HEK293 (cell line): Measurements from ENCODE around the gene DCAF6.

ENCODE experiments used
- EGR2 ChIP-seq: fragments of 450-650 bp; formaldehyde crosslinking; IDR thresholded peaks from 2 replicates; pipeline ENCODE4 v1.5.1; 2016; ENCODE audit warnings: low read depth, missing biosample characterization, missing genetic modification characterization
- KLF10 ChIP-seq: fragments of 450-650 bp; IDR thresholded peaks from 2 replicates; pipeline ENCODE4 v1.5.1; 2018; ENCODE audit warnings: missing biosample characterization, mild to moderate bottlenecking, missing genetic modification characterization
- MZF1 ChIP-seq: fragments of 450-650 bp; formaldehyde crosslinking; IDR thresholded peaks from 2 replicates; pipeline ENCODE4 v1.5.1; 2017; ENCODE audit warnings: missing biosample characterization, missing genetic modification characterization, borderline replicate concordance
- SCRT2 ChIP-seq: fragments of 450-650 bp; formaldehyde crosslinking; IDR thresholded peaks from 2 replicates; pipeline ENCODE4 v1.5.1; 2016; ENCODE audit warnings: missing biosample characterization, missing genetic modification characterization
- SP2 ChIP-seq: fragments of 450-650 bp; formaldehyde crosslinking; IDR thresholded peaks from 2 replicates; pipeline ENCODE4 v1.5.1; 2016; ENCODE audit warnings: missing biosample characterization, missing genetic modification characterization
- TRIM28 ChIP-seq: IDR thresholded peaks from 2 replicates; pipeline ENCODE4 v1.6.1; 2011; ENCODE audit warnings: low read length, control low read depth, borderline replicate concordance
- ZIC2 ChIP-seq: fragments of 450-650 bp; formaldehyde crosslinking; IDR thresholded peaks from 2 replicates; pipeline ENCODE4 v1.5.1; 2016; ENCODE audit warnings: missing biosample characterization, missing genetic modification characterization
- ZNF157 ChIP-seq: fragments of 450-650 bp; formaldehyde crosslinking; IDR thresholded peaks from 2 replicates; pipeline ENCODE4 v1.5.1; 2016; ENCODE audit warnings: missing biosample characterization, missing genetic modification characterization
- ZNF223 ChIP-seq: fragments of 450-650 bp; formaldehyde crosslinking; IDR thresholded peaks from 2 replicates; pipeline ENCODE4 v1.5.1; 2016; ENCODE audit warnings: missing biosample characterization, missing genetic modification characterization
- ZNF24 ChIP-seq: fragments of 450-650 bp; formaldehyde crosslinking; IDR thresholded peaks from 2 replicates; pipeline ENCODE4 v1.5.1; 2016; ENCODE audit warnings: missing biosample characterization, missing genetic modification characterization
- ZNF394 ChIP-seq: fragments of 450-650 bp; formaldehyde crosslinking; IDR thresholded peaks from 2 replicates; pipeline ENCODE4 v1.5.1; 2016; ENCODE audit warnings: missing biosample characterization, missing genetic modification characterization, mild to moderate bottlenecking, moderate library complexity, borderline replicate concordance
- ZNF473 ChIP-seq: fragments of 450-650 bp; formaldehyde crosslinking; IDR thresholded peaks from 2 replicates; pipeline ENCODE4 v1.5.1; 2017; ENCODE audit warnings: missing biosample characterization, missing genetic modification characterization
- ZNF596 ChIP-seq: fragments of 450-650 bp; IDR thresholded peaks from 2 replicates; pipeline ENCODE4 v1.5.0; 2018; ENCODE audit warnings: missing biosample characterization, mild to moderate bottlenecking, missing genetic modification characterization, moderate library complexity
- ZNF629 ChIP-seq: fragments of 450-650 bp; formaldehyde crosslinking; IDR thresholded peaks from 2 replicates; pipeline ENCODE4 v1.5.1; 2017; ENCODE audit warnings: missing biosample characterization, missing genetic modification characterization
- ZNF768 ChIP-seq: fragments of 450-650 bp; formaldehyde crosslinking; IDR thresholded peaks from 2 replicates; pipeline ENCODE4 v1.5.1; 2018; ENCODE audit warnings: missing biosample characterization, mild to moderate bottlenecking, missing genetic modification characterization
- ZNF785 ChIP-seq: fragments of 450-650 bp; formaldehyde crosslinking; IDR thresholded peaks from 2 replicates; pipeline ENCODE4 v1.5.1; 2016; ENCODE audit warnings: missing biosample characterization, missing genetic modification characterization
- ZSCAN16 ChIP-seq: fragments of 450-650 bp; formaldehyde crosslinking; IDR thresholded peaks from 2 replicates; pipeline ENCODE4 v1.5.1; 2016; ENCODE audit warnings: missing biosample characterization, missing genetic modification characterization
- ZXDB ChIP-seq: fragments of 450-650 bp; formaldehyde crosslinking; IDR thresholded peaks from 2 replicates; pipeline ENCODE4 v1.5.1; 2016; ENCODE audit warnings: missing biosample characterization, missing genetic modification characterization
- TF ChIP-seq, protein P1 (sequence below): fragments of 450-650 bp; formaldehyde crosslinking; IDR thresholded peaks from 2 replicates; pipeline ENCODE4 v1.5.1; 2016; ENCODE audit warnings: missing biosample characterization, missing genetic modification characterization, borderline replicate concordance
- TF ChIP-seq, protein P2 (sequence below): fragments of 450-650 bp; formaldehyde crosslinking; IDR thresholded peaks from 2 replicates; pipeline ENCODE4 v1.5.1; 2016; ENCODE audit warnings: missing biosample characterization, missing genetic modification characterization
- TF ChIP-seq, protein P3 (sequence below): fragments of 450-650 bp; formaldehyde crosslinking; IDR thresholded peaks from 2 replicates; pipeline ENCODE4 v1.5.1; 2017; ENCODE audit warnings: missing biosample characterization, mild to moderate bottlenecking, missing genetic modification characterization, moderate library complexity
- TF ChIP-seq, protein P4 (sequence below): fragments of 450-650 bp; formaldehyde crosslinking; IDR thresholded peaks from 2 replicates; pipeline ENCODE4 v1.5.1; 2016; ENCODE audit warnings: missing biosample characterization, missing genetic modification characterization
- TF ChIP-seq, protein P5 (sequence below): fragments of 450-650 bp; formaldehyde crosslinking; optimal IDR thresholded peaks from 2 replicates; pipeline ENCODE3; 2016; ENCODE audit warnings: missing biosample characterization, mild to moderate bottlenecking, missing genetic modification characterization
- TF ChIP-seq, protein P6 (sequence below): fragments of 450-650 bp; formaldehyde crosslinking; IDR thresholded peaks from 2 replicates; pipeline ENCODE4 v1.5.1; 2016; ENCODE audit warnings: missing biosample characterization, missing genetic modification characterization
- TF ChIP-seq, protein P7 (sequence below): fragments of 450-650 bp; formaldehyde crosslinking; IDR thresholded peaks from 2 replicates; pipeline ENCODE4 v1.5.1; 2016; ENCODE audit warnings: missing biosample characterization, missing genetic modification characterization

DCAF6 gene

DNA sequence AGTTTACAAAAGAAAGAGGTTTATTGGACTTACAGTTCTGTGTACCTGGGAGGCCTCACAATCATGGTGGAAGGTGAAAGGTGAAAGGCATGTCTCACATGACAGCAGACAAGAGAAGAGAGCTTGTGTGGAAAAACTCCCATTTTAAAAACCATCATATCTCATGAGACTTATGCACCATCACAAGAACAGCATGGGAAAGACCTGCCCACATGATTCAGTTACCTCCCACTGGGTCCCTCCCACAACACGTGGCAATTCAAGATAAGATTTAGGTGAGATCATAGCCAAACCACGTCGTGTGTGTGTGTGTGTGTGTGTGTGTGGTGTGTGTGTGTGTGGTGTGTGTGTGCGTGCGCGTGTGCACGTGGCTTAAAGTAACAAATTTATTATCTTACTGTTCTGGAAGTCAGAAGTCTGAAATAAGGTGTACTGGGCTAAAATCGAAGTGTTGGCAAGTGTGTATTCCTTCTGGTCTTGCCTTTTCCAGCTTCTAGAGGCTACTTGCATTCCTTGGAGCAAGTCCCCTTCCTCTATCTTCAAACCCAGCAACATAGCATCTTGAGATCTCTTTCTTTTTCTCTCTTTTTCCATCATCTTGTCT is 48.5 kb downstream of the DCAF6 start (continued):
- TF ChIP-seq, protein P1, sequence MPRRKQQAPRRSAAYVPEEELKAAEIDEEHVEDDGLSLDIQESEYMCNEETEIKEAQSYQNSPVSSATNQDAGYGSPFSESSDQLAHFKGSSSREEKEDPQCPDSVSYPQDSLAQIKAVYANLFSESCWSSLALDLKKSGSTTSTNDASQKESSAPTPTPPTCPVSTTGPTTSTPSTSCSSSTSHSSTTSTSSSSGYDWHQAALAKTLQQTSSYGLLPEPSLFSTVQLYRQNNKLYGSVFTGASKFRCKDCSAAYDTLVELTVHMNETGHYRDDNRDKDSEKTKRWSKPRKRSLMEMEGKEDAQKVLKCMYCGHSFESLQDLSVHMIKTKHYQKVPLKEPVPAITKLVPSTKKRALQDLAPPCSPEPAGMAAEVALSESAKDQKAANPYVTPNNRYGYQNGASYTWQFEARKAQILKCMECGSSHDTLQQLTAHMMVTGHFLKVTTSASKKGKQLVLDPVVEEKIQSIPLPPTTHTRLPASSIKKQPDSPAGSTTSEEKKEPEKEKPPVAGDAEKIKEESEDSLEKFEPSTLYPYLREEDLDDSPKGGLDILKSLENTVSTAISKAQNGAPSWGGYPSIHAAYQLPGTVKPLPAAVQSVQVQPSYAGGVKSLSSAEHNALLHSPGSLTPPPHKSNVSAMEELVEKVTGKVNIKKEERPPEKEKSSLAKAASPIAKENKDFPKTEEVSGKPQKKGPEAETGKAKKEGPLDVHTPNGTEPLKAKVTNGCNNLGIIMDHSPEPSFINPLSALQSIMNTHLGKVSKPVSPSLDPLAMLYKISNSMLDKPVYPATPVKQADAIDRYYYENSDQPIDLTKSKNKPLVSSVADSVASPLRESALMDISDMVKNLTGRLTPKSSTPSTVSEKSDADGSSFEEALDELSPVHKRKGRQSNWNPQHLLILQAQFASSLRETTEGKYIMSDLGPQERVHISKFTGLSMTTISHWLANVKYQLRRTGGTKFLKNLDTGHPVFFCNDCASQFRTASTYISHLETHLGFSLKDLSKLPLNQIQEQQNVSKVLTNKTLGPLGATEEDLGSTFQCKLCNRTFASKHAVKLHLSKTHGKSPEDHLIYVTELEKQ = peak; percentile 52; the same call in 1 of the 2 replicates
- peak; percentile 98 for TF ChIP-seq ZNF473 (tag by site-specific recombination)
- TF ChIP-seq, protein P2, sequence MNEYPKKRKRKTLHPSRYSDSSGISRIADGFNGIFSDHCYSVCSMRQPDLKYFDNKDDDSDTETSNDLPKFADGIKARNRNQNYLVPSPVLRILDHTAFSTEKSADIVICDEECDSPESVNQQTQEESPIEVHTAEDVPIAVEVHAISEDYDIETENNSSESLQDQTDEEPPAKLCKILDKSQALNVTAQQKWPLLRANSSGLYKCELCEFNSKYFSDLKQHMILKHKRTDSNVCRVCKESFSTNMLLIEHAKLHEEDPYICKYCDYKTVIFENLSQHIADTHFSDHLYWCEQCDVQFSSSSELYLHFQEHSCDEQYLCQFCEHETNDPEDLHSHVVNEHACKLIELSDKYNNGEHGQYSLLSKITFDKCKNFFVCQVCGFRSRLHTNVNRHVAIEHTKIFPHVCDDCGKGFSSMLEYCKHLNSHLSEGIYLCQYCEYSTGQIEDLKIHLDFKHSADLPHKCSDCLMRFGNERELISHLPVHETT (tag by site-specific recombination) = peak; percentile 84; the same call in 1 of the 2 replicates
- no peak for TF ChIP-seq ZNF223 (tag by site-specific recombination)
- TF ChIP-seq, protein P3, sequence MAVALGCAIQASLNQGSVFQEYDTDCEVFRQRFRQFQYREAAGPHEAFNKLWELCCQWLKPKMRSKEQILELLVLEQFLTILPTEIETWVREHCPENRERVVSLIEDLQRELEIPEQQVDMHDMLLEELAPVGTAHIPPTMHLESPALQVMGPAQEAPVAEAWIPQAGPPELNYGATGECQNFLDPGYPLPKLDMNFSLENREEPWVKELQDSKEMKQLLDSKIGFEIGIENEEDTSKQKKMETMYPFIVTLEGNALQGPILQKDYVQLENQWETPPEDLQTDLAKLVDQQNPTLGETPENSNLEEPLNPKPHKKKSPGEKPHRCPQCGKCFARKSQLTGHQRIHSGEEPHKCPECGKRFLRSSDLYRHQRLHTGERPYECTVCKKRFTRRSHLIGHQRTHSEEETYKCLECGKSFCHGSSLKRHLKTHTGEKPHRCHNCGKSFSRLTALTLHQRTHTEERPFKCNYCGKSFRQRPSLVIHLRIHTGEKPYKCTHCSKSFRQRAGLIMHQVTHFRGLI (tag by site-specific recombination) = no peak
- TF ChIP-seq, protein P4, sequence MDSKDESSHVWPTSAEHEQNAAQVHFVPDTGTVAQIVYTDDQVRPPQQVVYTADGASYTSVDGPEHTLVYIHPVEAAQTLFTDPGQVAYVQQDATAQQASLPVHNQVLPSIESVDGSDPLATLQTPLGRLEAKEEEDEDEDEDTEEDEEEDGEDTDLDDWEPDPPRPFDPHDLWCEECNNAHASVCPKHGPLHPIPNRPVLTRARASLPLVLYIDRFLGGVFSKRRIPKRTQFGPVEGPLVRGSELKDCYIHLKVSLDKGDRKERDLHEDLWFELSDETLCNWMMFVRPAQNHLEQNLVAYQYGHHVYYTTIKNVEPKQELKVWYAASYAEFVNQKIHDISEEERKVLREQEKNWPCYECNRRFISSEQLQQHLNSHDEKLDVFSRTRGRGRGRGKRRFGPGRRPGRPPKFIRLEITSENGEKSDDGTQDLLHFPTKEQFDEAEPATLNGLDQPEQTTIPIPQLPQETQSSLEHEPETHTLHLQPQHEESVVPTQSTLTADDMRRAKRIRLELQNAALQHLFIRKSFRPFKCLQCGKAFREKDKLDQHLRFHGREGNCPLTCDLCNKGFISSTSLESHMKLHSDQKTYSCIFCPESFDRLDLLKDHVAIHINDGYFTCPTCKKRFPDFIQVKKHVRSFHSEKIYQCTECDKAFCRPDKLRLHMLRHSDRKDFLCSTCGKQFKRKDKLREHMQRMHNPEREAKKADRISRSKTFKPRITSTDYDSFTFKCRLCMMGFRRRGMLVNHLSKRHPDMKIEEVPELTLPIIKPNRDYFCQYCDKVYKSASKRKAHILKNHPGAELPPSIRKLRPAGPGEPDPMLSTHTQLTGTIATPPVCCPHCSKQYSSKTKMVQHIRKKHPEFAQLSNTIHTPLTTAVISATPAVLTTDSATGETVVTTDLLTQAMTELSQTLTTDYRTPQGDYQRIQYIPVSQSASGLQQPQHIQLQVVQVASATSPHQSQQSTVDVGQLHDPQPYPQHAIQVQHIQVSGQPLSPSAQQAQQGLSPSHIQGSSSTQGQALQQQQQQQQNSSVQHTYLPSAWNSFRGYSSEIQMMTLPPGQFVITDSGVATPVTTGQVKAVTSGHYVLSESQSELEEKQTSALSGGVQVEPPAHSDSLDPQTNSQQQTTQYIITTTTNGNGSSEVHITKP (tag by site-specific recombination) = peak; percentile 43; the same call in 1 of the 2 replicates
- TF ChIP-seq ZNF24 = peak; percentile 82; the same call in 1 of the 2 replicates
- TF ChIP-seq ZXDB (tag by site-specific recombination) = 0 out of 2 replicates have a peak, but pooled peaks have one; percentile 34
- TF ChIP-seq TRIM28 = no peak
- no peak for TF ChIP-seq KLF10
- TF ChIP-seq EGR2 (tag by site-specific recombination) = peak; percentile 97
- no peak for TF ChIP-seq ZNF596 (tag by site-specific recombination)
- peak; percentile 58 for TF ChIP-seq SCRT2 (tag by site-specific recombination)
- TF ChIP-seq, protein P5, sequence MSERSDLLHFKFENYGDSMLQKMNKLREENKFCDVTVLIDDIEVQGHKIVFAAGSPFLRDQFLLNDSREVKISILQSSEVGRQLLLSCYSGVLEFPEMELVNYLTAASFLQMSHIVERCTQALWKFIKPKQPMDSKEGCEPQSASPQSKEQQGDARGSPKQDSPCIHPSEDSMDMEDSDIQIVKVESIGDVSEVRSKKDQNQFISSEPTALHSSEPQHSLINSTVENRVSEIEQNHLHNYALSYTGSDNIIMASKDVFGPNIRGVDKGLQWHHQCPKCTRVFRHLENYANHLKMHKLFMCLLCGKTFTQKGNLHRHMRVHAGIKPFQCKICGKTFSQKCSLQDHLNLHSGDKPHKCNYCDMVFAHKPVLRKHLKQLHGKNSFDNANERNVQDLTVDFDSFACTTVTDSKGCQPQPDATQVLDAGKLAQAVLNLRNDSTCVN (tag by site-specific recombination) = peak; percentile 45
- no peak for TF ChIP-seq ZSCAN16 (tag by site-specific recombination)
- peak; percentile 55; the same call in 1 of the 2 replicates for TF ChIP-seq MZF1
- TF ChIP-seq ZNF394 (tag by site-specific recombination) = no peak; the same call in 1 of the 2 replicates
- 0 out of 2 replicates have a peak, but pooled peaks have one; percentile 43 for TF ChIP-seq ZNF157
- TF ChIP-seq, protein P6, sequence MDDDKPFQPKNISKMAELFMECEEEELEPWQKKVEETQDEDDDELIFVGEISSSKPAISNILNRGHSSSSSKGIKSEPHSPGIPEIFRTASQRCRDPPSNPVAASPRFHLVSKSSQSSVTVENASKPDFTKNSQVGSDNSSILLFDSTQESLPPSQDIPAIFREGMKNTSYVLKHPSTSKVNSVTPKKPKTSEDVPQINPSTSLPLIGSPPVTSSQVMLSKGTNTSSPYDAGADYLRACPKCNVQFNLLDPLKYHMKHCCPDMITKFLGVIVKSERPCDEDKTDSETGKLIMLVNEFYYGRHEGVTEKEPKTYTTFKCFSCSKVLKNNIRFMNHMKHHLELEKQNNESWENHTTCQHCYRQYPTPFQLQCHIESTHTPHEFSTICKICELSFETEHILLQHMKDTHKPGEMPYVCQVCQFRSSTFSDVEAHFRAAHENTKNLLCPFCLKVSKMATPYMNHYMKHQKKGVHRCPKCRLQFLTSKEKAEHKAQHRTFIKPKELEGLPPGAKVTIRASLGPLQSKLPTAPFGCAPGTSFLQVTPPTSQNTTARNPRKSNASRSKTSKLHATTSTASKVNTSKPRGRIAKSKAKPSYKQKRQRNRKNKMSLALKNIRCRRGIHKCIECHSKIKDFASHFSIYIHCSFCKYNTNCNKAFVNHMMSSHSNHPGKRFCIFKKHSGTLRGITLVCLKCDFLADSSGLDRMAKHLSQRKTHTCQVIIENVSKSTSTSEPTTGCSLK (tag by site-specific recombination) = no peak
- TF ChIP-seq ZNF629 (tag by site-specific recombination) = peak; percentile 88
- TF ChIP-seq ZIC2 (tag by site-specific recombination) = peak; percentile 79
- TF ChIP-seq ZNF768 (tag by site-specific recombination) = no peak
- peak; percentile 39; the same call in 1 of the 2 replicates for TF ChIP-seq SP2 (tag by site-specific recombination)
- TF ChIP-seq, protein P7, sequence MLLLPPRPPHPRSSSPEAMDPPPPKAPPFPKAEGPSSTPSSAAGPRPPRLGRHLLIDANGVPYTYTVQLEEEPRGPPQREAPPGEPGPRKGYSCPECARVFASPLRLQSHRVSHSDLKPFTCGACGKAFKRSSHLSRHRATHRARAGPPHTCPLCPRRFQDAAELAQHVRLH = peak; percentile 61; the same call in 1 of the 2 replicates
- TF ChIP-seq ZNF785 (tag by site-specific recombination) = no peak
